ENCODE measurements around the gene PIP4P1. TPM values are rescaled to one million over a fixed set of nuclear protein-coding genes. Genes with fewer than 3 reads are reported as not detected.

PIP4P1 gene
- total and polyA plus RNA-seq, 12 donors = 15.5 to 31.9 (median 18.7) TPM

DNA sequence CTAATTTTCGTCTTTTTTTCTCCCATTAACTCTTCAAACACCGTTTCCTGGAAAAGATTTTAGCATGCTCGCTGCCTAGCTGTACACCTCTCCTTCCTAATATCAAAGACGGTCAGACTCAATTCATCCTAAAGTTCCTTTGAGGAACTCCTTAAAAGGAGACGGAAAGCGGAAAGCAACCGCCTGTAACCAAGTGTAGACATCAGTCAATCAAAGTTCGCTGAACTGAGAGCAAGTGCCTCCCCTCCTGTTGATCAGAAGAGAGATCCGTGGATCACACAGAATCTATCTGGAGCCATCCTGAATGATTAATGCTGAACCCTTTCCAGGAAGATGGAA is 47.5 kb downstream of the PIP4P1 start:
- H3K4me1 ChIP-seq = peaks cover 0 to 37% (median 13%) of the 10 kb centered on the region in 9 donors
- peak overlapping the region; percentile 40 to 98 (median 95) for H3K27ac ChIP-seq
- peak overlapping the region; percentile 63 to 92 (median 75) for H3K4me3 ChIP-seq
- intact Hi-C loops (cut with DNase I) = loop anchor here in 8 of 10 donors (1.0 to 10.0 kb wide), 14 partner anchors 39 to 271 kb away; partner anchors contain the start of genes PARP2 (in 5 of the 8), RNASE4 (in 4 of the 8), ANG (in 2 of the 8) and APEX1 (in 2 of the 8)
- no peaks in the 10 kb centered on the region for H3K27me3 ChIP-seq
- no peak for TF ChIP-seq CTCF (IDR thresholded peaks at IDR 0.05)
- WGBS, 2 donors = 0 to 2% methylated on average over 9 of the region's 9 CpGs
- peak; percentile 5 to 43 (median 22) for ATAC-seq
- no peaks in the 10 kb centered on the region for H3K9me3 ChIP-seq
- H3K36me3 ChIP-seq = peaks cover 0 to 6% (median 0%) of the 10 kb centered on the region in 9 donors
- no peak for DNase-seq

- Histone ChIP-seq H3K4me3 (peak within 1 kb of the TSS; percentile 63 to 92 (median 75)), H3K9me3 (no peaks in the 10 kb centered on the region), H3K27me3 (no peaks in the 10 kb centered on the region), H3K27ac (peak within 1 kb of the TSS; percentile 40 to 98 (median 95)), H3K4me1 (peaks cover 0 to 35% (median 13%) of the 10 kb centered on the region in 9 donors), H3K36me3 (peaks cover 0 to 12% (median 3%) of the 10 kb centered on the region in 9 donors)
- intact Hi-C loops (cut with DNase I) = loop anchor here in 8 of 10 donors (1.0 to 10.0 kb wide), 13 partner anchors 40 to 272 kb away; partner anchors contain the start of genes PARP2 (in 5 of the 8), RNASE4 (in 4 of the 8), ANG (in 2 of the 8) and APEX1 (in 2 of the 8)
- peak; percentile 94 to 98 (median 98) for ATAC-seq
- 0 to 1% methylated on average over 42 to 43 of the region's 43 CpGs for WGBS, 2 donors
- TF ChIP-seq CTCF (IDR thresholded peaks at IDR 0.05) = no peak
- DNase-seq = peak; percentile 89
Measured at GRCh38 chr14:20412876-20413743, 48.1 kb downstream of the PIP4P1 start, which contains the start of gene TEP1. Gene TEP1 (minus strand): TSS chr14:20413501. CDS start chr14:20408439, 5,062 bp downstream.

DNA sequence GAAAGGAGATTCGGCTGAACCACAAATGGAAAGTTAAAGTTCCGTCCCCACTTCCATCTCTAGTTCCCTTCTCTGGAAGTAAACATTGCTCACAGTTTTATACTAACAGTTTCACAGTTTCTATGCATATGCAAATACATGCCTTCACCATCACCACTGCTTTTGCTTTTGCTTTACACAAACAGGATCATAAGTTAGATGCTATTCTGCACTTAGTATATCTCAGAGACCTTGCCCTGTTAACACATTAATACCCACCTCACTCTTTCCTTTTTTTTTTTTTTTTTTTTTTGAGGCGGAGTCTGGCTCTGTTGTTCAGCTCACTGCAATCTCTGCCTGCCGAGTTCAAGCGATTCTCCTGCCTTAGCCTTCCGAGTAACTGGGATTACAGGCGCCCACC is 48.8 kb downstream of the PIP4P1 start:
- TF ChIP-seq CTCF (IDR thresholded peaks at IDR 0.05) = no peak
- no peak for DNase-seq
- 3 to 4% methylated on average over 7 of the region's 7 CpGs for WGBS, 2 donors
- Histone ChIP-seq H3K4me1 (peaks cover 0 to 35% (median 13%) of the 10 kb centered on the region in 9 donors), H3K4me3 (peak overlapping the region; percentile 63 to 92 (median 75)), H3K9me3 (no peaks in the 10 kb centered on the region), H3K36me3 (peaks cover 0 to 19% (median 10%) of the 10 kb centered on the region in 9 donors), H3K27ac (peak overlapping the region in 9 of 10 donors; percentile 85 to 98 (median 95)), H3K27me3 (no peaks in the 10 kb centered on the region)
- intact Hi-C loops (cut with DNase I) = loop anchor here in 8 of 10 donors (2.0 to 10.0 kb wide), 11 partner anchors 40 to 272 kb away; partner anchors contain the start of genes PARP2 (in 5 of the 8), RNASE4 (in 4 of the 8), ANG (in 2 of the 8) and APEX1 (in 1 of the 8)
- ATAC-seq = peak in 3 of 8 donors; percentile 4 to 15 (median 4)

DNA sequence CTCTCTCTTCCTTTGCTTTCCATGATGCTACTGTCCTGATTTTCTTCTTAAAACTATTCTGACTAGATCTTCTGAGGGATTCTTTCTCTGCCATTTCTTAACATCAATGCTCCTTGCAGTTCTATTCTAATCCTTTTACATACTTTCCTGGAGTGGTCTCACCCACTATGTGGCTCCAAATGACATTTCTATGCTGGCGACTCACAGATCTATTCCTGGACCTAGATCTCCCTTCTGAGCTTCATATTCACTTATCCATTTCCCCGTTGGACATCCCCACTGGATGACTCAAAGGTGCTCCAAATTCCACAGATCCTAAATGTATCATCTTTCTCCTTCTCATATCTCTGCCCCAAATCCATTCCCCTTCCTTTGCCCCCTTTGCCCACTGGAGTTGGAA is 52.0 kb downstream of the PIP4P1 start:
- peaks cover 0 to 27% (median 13%) of the 10 kb centered on the region in 9 donors for H3K4me1 ChIP-seq
- no peak overlapping the region for H3K4me3 ChIP-seq
- 44 to 55% methylated on average over 2 of the region's 2 CpGs for WGBS, 2 donors
- H3K36me3 ChIP-seq = peaks cover 0 to 51% (median 20%) of the 10 kb centered on the region in 9 donors
- H3K9me3 ChIP-seq = no peaks in the 10 kb centered on the region
- no peak for ATAC-seq
- no peak for DNase-seq
- no peaks in the 10 kb centered on the region for H3K27me3 ChIP-seq
- peak overlapping the region in 1 of 10 donors; percentile 3 for H3K27ac ChIP-seq
- intact Hi-C loops (cut with DNase I) = no loop called here
- no peak for TF ChIP-seq CTCF (IDR thresholded peaks at IDR 0.05)

Measured in heart right ventricle (tissue), 16 donors.